K562 (cell line): ENCODE results near the gene C13orf46. TPM values are rescaled to one million over a fixed set of nuclear protein-coding genes. Genes with fewer than 3 reads are reported as not detected.

Experiments
- ATAC-seq: fragments of 200-7000 bp; cut with Tn5 transposase; 3 replicates; pipeline ENCODE4 v1.9.1; 2020; ENCODE audit warnings: moderate library complexity
- BruUV-seq: library from RNA; stranded (reverse); fragments of 400-500 nt; replicated peaks from 2 replicates; lab custom pipeline; 2021; lab: Mats Ljungman, UMichigan
- CTCF ChIA-PET: fragments of 300-600 bp; formaldehyde crosslinking; extraction: SDS; loops from one replicate; lab custom pipeline; 2021; ENCODE audit warnings: low intra/inter-chr PET ratio; lab: Yijun Ruan, JAX
- POLR2A ChIA-PET: fragments of 300-600, 350-650 bp; sonication (Branson Sonifier 250); formaldehyde crosslinking; extraction: SDS; loops from one replicate; lab custom pipeline; 2021; ENCODE audit warnings: antibody characterized with exemption, inconsistent platforms; lab: Yijun Ruan, JAX
- DNase-seq, 4 experiments: peaks; one replicate each; pipeline versions ENCODE4 v3.0.0 to v3.0.0-alpha.2; 2011 to 2018; ENCODE audit warnings: low spot score in 3 of 4, mixed read lengths in 3 of 4; ENCODE audit errors: extremely low read depth in 1 of 4
- FAIRE-seq: peaks from 2 replicates; lab custom pipeline; 2011; peaks lifted over from hg19 to GRCh38; lab: Jason Lieb, UNC
- H2AFZ ChIP-seq: 2 replicates; pipeline ENCODE4 v1.6.0; 2011; ENCODE audit warnings: low read depth, low read length, control low read depth, inconsistent platforms
- H3K27ac ChIP-seq: fragments of 200-600 bp; 3 replicates; pipeline ENCODE4 v1.8.0; 2011; ENCODE audit warnings: low read depth, mild to moderate bottlenecking, control low read depth, inconsistent platforms, low read length, moderate library complexity, mixed read lengths; ENCODE audit errors: extremely low read depth
- H3K27me3 ChIP-seq, 2 experiments: fragments of 300-600 bp in 1 of 2; 2 replicates in 1 of 2; 3 replicates in 1 of 2; pipeline versions ENCODE4 v1.6.0 to v1.8.0; 2011; ENCODE audit warnings: inconsistent platforms in 2 of 2, low read length in 2 of 2, mild to moderate bottlenecking in 1 of 2, mixed read lengths in 1 of 2, moderate library complexity in 1 of 2; ENCODE audit not compliant: control insufficient read depth in 2 of 2, insufficient read depth in 2 of 2
- H3K36me3 ChIP-seq: fragments of 300-600 bp; 3 replicates; pipeline ENCODE4 v1.8.0; 2011; ENCODE audit warnings: mild to moderate bottlenecking, low read length, inconsistent platforms; ENCODE audit not compliant: control insufficient read depth, insufficient read depth
- H3K4me1 ChIP-seq, 2 experiments: fragments of 200-600 bp in 1 of 2; replicated peaks in 1 of 2; 2 replicates in 1 of 2; 3 replicates in 1 of 2; pipeline versions ENCODE4 v1.5.1 to v1.8.0; 2011; ENCODE audit warnings: inconsistent platforms in 2 of 2, low read length in 2 of 2, mild to moderate bottlenecking in 1 of 2, mixed read lengths in 1 of 2, moderate library complexity in 1 of 2; ENCODE audit not compliant: control insufficient read depth in 2 of 2, insufficient read depth in 2 of 2
- H3K4me2 ChIP-seq: 2 replicates; pipeline ENCODE4 v1.6.1; 2011; ENCODE audit warnings: low read length, control low read depth, inconsistent platforms, mixed read lengths; ENCODE audit not compliant: insufficient read depth
- H3K4me3 ChIP-seq: fragments of 200-600 bp; sonication (generic), shearing (Covaris generic); 2 replicates; pipeline ENCODE4 v1.5.1; 2016; ENCODE audit warnings: control low read depth, inconsistent platforms
- H3K79me2 ChIP-seq: fragments of 200-600 bp; 3 replicates; pipeline ENCODE4 v1.8.0; 2011; ENCODE audit warnings: low read length, inconsistent platforms; ENCODE audit not compliant: control insufficient read depth, insufficient read depth
- H3K9ac ChIP-seq, 2 experiments: 2 replicates each; pipeline versions ENCODE4 v1.6.0 to v1.6.1; 2011; ENCODE audit warnings: low read depth in 2 of 2, low read length in 2 of 2, control low read depth in 1 of 2, inconsistent platforms in 1 of 2, mild to moderate bottlenecking in 1 of 2, mixed read lengths in 1 of 2; ENCODE audit not compliant: insufficient read depth in 1 of 2
- H3K9me1 ChIP-seq: one replicate; pipeline ENCODE4 v1.6.0; 2011; ENCODE audit warnings: inconsistent platforms, mild to moderate bottlenecking, low read length, moderate library complexity; ENCODE audit not compliant: control insufficient read depth, insufficient read depth
- H3K9me3 ChIP-seq: replicated peaks from 2 replicates; pipeline ENCODE4 v1.5.1; 2011; ENCODE audit warnings: low read depth, low read length, inconsistent platforms; ENCODE audit not compliant: control insufficient read depth, insufficient read depth
- H4K20me1 ChIP-seq: replicated peaks from 2 replicates; pipeline ENCODE4 v1.6.1; 2011; ENCODE audit warnings: low read length, inconsistent platforms, mixed read lengths; ENCODE audit not compliant: control insufficient read depth, insufficient read depth
- GABPB2 ChIP-seq: fragments of 250-450 bp; sonication (Bioruptor Pico); conservative IDR thresholded peaks from 2 replicates; pipeline ENCODE4 v1.5.1; 2021; ENCODE audit warnings: mild to moderate bottlenecking
- MYBL2 ChIP-seq, 2 experiments: fragments of 450-650 bp in 1 of 2; sonication (generic) in 1 of 2; formaldehyde crosslinking in 1 of 2; IDR thresholded peaks; 2 replicates each; pipeline versions ENCODE4 v1.6.1 to v1.8.1; 2017 to 2022; ENCODE audit warnings: borderline replicate concordance in 1 of 2, inconsistent platforms in 1 of 2, low read depth in 1 of 2, mild to moderate bottlenecking in 1 of 2, missing genetic modification reagents in 1 of 2, moderate library complexity in 1 of 2
- POLR2G ChIP-seq: fragments of 200-400 bp; formaldehyde crosslinking; IDR thresholded peaks from 2 replicates; pipeline ENCODE4 v1.6.1; 2017; ENCODE audit warnings: low read depth, mild to moderate bottlenecking, antibody characterized with exemption, low read length, moderate library complexity
- WGBS: fragments of 100-300 bp; shearing (Covaris generic); methylation state at CpG from one replicate; pipeline ENCODE4 v1.1.6; 2016; ENCODE audit warnings: low coverage, mixed read lengths; ENCODE audit not compliant: insufficient coverage; ENCODE audit errors: missing lambda C conversion rate; 5-methylcytosine and 5-hydroxymethylcytosine counted together
- in situ Hi-C: fragments of 300-500 bp; cut with MboI; formaldehyde crosslinking; loops from 4 replicates; pipeline ENCODE4 v1.15.0; 2018; ENCODE audit warnings: inconsistent platforms, mixed read lengths
- intact Hi-C: fragments of 100-400 bp; cut with micrococcal nuclease; formaldehyde crosslinking; loops from 2 replicates; pipeline ENCODE4 v1.14.2; 2022
- polyA plus RNA-seq, 8 experiments: library from polyadenylated mRNA; depleted of rRNA in 4 of 8; stranded (reverse) in 5 of 8; unstranded in 3 of 8; fragments of >200 nt; fragmentation: Nextera tagmentation in 2 of 8; fragmentation: Illumina TruSeq in 1 of 8; extraction: Ambion mirVana in 2 of 8; extraction: Trizol in 1 of 8; gene quantifications; 2 replicates each; pipeline versions ENCODE4 v1.2.1 to v1.2.3, GENCODE V29; 2011 to 2014; ENCODE audit warnings: inconsistent platforms in 1 of 8, missing spikeins in 1 of 8
- total RNA-seq, 7 experiments: library from RNA; depleted of rRNA in 6 of 7; stranded (reverse); fragments of >200 nt in 6 of 7; fragmentation: Illumina TruSeq in 2 of 7; extraction: Trizol in 2 of 7; gene quantifications; 2 replicates each; pipeline versions ENCODE4 v1.2.1 to v1.2.3, GENCODE V29; 2011 to 2021; ENCODE audit warnings: low replicate concordance in 1 of 7

C13orf46 gene
- total and polyA plus RNA-seq, 9 of the 15 experiments (the other 6 are each of a cell fraction or from before 2014, with no cell fraction given), result 0.04 to 0.24 (median 0.05) TPM; not detected in 4

GRCh38 chr13:113963376-113963775 lies 10.5 kb downstream of the C13orf46 start:
- no peaks in the 10 kb centered on the region for H3K79me2 ChIP-seq
- no peaks in the 10 kb centered on the region for H3K36me3 ChIP-seq
- BruUV-seq, result no TSS peak
- intact Hi-C loops, result no loop called here
- TF ChIP-seq GABPB2 (CRISPR knock-in tag) (no peak), POLR2G (peak; percentile 56)
- FAIRE-seq (no peak), ATAC-seq (no peak; the same call in 2 of the 3 replicates), DNase-seq (no peak)
- H3K27me3 ChIP-seq, result peaks cover 2 to 16% of the 10 kb centered on the region in 2 experiments; a peak in 4 of 5 replicates
- in situ Hi-C loops, result no loop called here
- WGBS, result 13% methylated on average over 8 of the region's 16 CpGs
- ChIA-PET POLR2A (no interaction called here), CTCF (interaction anchor here (0.6 kb wide), 1 partner anchor 180 kb away, joined by 3 read pairs; no protein-coding TSS in a partner anchor)
- H3K9me1 ChIP-seq, result no peaks in the 10 kb centered on the region
- no peak overlapping the region for H3K4me2 ChIP-seq
- no peaks in the 10 kb centered on the region for H3K9me3 ChIP-seq
- no peak overlapping the region for H3K27ac ChIP-seq
- H4K20me1 ChIP-seq, result no peaks in the 10 kb centered on the region
- H3K4me3 ChIP-seq, result no peak overlapping the region
- no peak overlapping the region for H2AFZ ChIP-seq
- no peak overlapping the region for H3K9ac ChIP-seq
- peaks cover 4 to 12% of the 10 kb centered on the region in 2 experiments; a peak in 4 of 5 replicates for H3K4me1 ChIP-seq

GRCh38 chr13:113962975-113963374 lies 10.9 kb downstream of the C13orf46 start:
- Histone ChIP-seq H3K36me3 (no peaks in the 10 kb centered on the region), H3K9me1 (no peaks in the 10 kb centered on the region), H2AFZ (no peak overlapping the region), H3K27me3 (peaks cover 2 to 16% of the 10 kb centered on the region in 2 experiments; a peak in 4 of 5 replicates), H3K4me1 (peaks cover 4 to 13% of the 10 kb centered on the region in 2 experiments; a peak in 4 of 5 replicates), H4K20me1 (no peaks in the 10 kb centered on the region), H3K4me3 (no peak overlapping the region), H3K9me3 (no peaks in the 10 kb centered on the region), H3K27ac (no peak overlapping the region), H3K4me2 (no peak overlapping the region), H3K9ac (no peak overlapping the region), H3K79me2 (no peaks in the 10 kb centered on the region)
- DNase-seq (no peak), FAIRE-seq (no peak), ATAC-seq (no peak)
- CTCF ChIA-PET, result no interaction called here
- intact Hi-C loops (no loop called here), in situ Hi-C loops (no loop called here)
- 33% methylated on average over 4 of the region's 17 CpGs for WGBS
- TF ChIP-seq MYBL2 (IDR thresholded peaks at IDR 0.05; ENCODE audit: low read depth), result no peak
- TF ChIP-seq MYBL2 (CRISPR knock-in tag; IDR thresholded peaks at IDR 0.05; ENCODE audit: borderline replicate concordance), result no peak
- peak; percentile 44 for TF ChIP-seq POLR2G
- POLR2A ChIA-PET, result no interaction called here
- BruUV-seq, result no TSS peak
